Small intestine (tissue), 7 donors: ENCODE measurements around the gene POLR2L. TPM values are rescaled to one million over a fixed set of nuclear protein-coding genes. Genes with fewer than 3 reads are reported as not detected.

Experiments
- DNase-seq, 2 donors: peaks; one replicate each; pipeline versions ENCODE4 v3.0.0 to v3.0.0-alpha.2; 2013
- FAIRE-seq: peaks from 2 replicates; lab custom pipeline; 2012; peaks lifted over from hg19 to GRCh38; lab: Jason Lieb, UNC
- H3K27ac ChIP-seq, 3 donors: one replicate each; pipeline ENCODE4 v1.5.1; 2013; ENCODE audit warnings: low read length in 2 of 3, mild to moderate bottlenecking in 2 of 3, control low read depth in 1 of 3, inconsistent platforms in 1 of 3, low read depth in 1 of 3, moderate library complexity in 1 of 3
- H3K27me3 ChIP-seq, 3 donors: one replicate each; pipeline ENCODE4 v1.6.1; 2013; ENCODE audit warnings: low read length in 3 of 3, inconsistent platforms in 1 of 3; ENCODE audit not compliant: control insufficient read depth in 3 of 3, insufficient read depth in 3 of 3
- H3K36me3 ChIP-seq, 3 donors: one replicate each; pipeline ENCODE4 v1.6.1; 2013; ENCODE audit warnings: low read length in 3 of 3, inconsistent platforms in 1 of 3, low read depth in 1 of 3, mild to moderate bottlenecking in 1 of 3, moderate library complexity in 1 of 3; ENCODE audit not compliant: control insufficient read depth in 3 of 3, insufficient read depth in 2 of 3
- H3K4me1 ChIP-seq, 3 donors: one replicate each; pipeline ENCODE4 v1.6.1; 2013; ENCODE audit warnings: low read length in 2 of 3, inconsistent platforms in 1 of 3, low read depth in 1 of 3, mild to moderate bottlenecking in 1 of 3, moderate library complexity in 1 of 3; ENCODE audit not compliant: control insufficient read depth in 3 of 3, insufficient read depth in 2 of 3
- H3K4me3 ChIP-seq, 3 donors: one replicate each; pipeline ENCODE4 v1.5.1; 2013; ENCODE audit warnings: low read length in 3 of 3, control low read depth in 1 of 3, inconsistent platforms in 1 of 3, low read depth in 1 of 3, mild to moderate bottlenecking in 1 of 3, moderate library complexity in 1 of 3
- H3K9me3 ChIP-seq, 2 donors: one replicate each; pipeline ENCODE4 v1.6.1; 2013; ENCODE audit warnings: low read depth in 1 of 2, low read length in 1 of 2; ENCODE audit not compliant: control insufficient read depth in 2 of 2, insufficient read depth in 1 of 2
- WGBS, 3 donors: extraction: QIAGEN DNeasy Blood & Tissue Kit; methylation state at CpG; one replicate each; pipeline ENCODE4 v1.1.7; 2013; 5-methylcytosine and 5-hydroxymethylcytosine counted together
- polyA plus RNA-seq, 4 donors: library from polyadenylated mRNA; stranded (reverse) in 3 of 4; unstranded in 1 of 4; fragments of 200-250 nt in 3 of 4; fragments of 120-200 nt in 1 of 4; gene quantifications; one replicate each; pipeline versions ENCODE4 v1.2.1 to v1.2.3, GENCODE V29; 2013
- donor health status: healthy with polysubstance abuse.
- donor health status: control.
- donor health status: control.
- donor health status: Bipolar disorder and iron deficiency.
- donor health status: healthy.

Gene POLR2L
- polyA plus RNA-seq, 4 donors, result 82.9 to 140 (median 132) TPM

GRCh38 chr11:855796-856195, 13.5 kb upstream of the POLR2L start:
- FAIRE-seq, result no peak
- WGBS, 3 donors, result 79 to 84% (median 83%) methylated on average over 10 to 12 of the region's 12 CpGs
- peaks cover 0 to 19% (median 0%) of the 10 kb centered on the region in 3 donors for H3K27me3 ChIP-seq
- DNase-seq, result no peak
- no peak overlapping the region for H3K27ac ChIP-seq
- H3K4me3 ChIP-seq, result no peak overlapping the region
- H3K4me1 ChIP-seq, result peaks cover 0 to 18% (median 0%) of the 10 kb centered on the region in 3 donors
- peaks cover 0 to 5% (median 0%) of the 10 kb centered on the region in 3 donors for H3K36me3 ChIP-seq
- H3K9me3 ChIP-seq, result no peaks in the 10 kb centered on the region

DNA sequence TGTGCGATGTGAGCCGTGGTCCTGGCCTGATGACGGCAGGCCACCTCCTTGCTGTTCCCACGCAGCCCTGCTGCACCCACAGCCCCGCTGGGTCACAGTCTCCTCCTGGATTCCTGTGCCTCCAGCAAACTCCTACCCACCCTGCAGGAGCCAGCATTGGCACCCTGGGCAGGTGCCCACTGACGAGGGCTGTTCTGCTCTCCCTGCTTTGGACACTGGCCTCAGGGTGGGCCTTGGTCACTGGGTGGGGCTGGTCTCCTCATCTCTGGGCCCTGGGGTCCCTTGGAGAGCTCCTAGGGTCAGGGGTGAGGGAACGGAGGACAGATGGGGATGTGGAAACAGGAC, 13.0 kb upstream of the POLR2L start:
- H3K4me3 ChIP-seq, result no peak overlapping the region
- DNase-seq, result no peak
- no peak for FAIRE-seq
- 74 to 85% (median 78%) methylated on average over 6 to 7 of the region's 7 CpGs for whole genome bisulfite sequencing, 3 donors
- H3K4me1 ChIP-seq, result peaks cover 0 to 20% (median 0%) of the 10 kb centered on the region in 3 donors
- H3K27me3 ChIP-seq, result peaks cover 0 to 22% (median 0%) of the 10 kb centered on the region in 3 donors
- H3K27ac ChIP-seq, result no peak overlapping the region
- no peaks in the 10 kb centered on the region for H3K9me3 ChIP-seq
- H3K36me3 ChIP-seq, result peaks cover 0 to 5% (median 0%) of the 10 kb centered on the region in 3 donors

DNA sequence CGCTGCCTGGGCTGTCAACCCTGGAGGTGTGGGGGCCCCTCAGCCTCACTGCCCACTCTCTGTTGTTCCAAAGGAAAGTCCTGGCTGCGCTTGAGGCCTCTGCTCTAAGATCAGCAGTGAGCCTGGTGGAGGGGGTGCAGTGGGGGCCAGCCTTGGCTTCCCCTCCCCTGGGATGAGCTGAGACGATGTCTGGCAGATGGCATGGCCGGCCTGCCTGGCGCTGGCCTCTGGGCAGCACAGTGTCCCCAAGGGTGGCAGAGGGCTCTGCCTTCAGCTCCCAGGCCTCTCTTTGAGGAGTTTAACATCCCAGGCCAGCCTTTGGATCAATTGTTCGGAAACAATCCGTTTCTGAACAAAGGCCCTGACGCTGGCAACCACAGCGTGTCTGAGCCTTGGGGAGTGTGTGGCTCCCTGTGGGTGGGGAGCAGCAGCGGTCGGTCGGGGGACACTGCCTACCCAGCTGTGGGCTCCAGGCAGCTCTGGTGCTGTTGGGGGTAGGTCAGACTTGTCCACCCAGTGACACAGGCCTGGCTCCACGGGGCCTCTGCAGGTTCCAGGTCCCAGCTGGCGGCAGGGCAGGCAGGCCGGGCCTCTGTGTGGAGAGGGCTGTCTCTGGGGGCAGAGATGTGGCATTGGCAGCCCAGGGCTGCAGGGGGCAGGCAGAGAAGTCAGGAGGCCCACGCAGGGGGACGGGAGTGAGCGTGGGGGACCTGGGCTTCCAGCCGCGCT, 12.4 kb upstream of the POLR2L start:
- Histone ChIP-seq H3K9me3 (no peaks in the 10 kb centered on the region), H3K36me3 (peaks cover 0 to 5% (median 0%) of the 10 kb centered on the region in 3 donors), H3K4me3 (no peak overlapping the region), H3K27me3 (peaks cover 0 to 23% (median 3%) of the 10 kb centered on the region in 3 donors), H3K27ac (no peak overlapping the region), H3K4me1 (peaks cover 0 to 17% (median 0%) of the 10 kb centered on the region in 3 donors)
- DNase-seq, result no peak
- WGBS, 3 donors, result 73 to 83% (median 82%) methylated on average over 19 to 20 of the region's 20 CpGs
- no peak for FAIRE-seq

GRCh38 chr11:853682-854448, 11.5 kb upstream of the POLR2L start:
- Histone ChIP-seq H3K9me3 (no peaks in the 10 kb centered on the region), H3K36me3 (peaks cover 0 to 5% (median 0%) of the 10 kb centered on the region in 3 donors), H3K4me3 (no peak overlapping the region), H3K27ac (no peak overlapping the region), H3K4me1 (peaks cover 0 to 12% (median 0%) of the 10 kb centered on the region in 3 donors), H3K27me3 (peaks cover 0 to 28% (median 6%) of the 10 kb centered on the region in 3 donors)
- FAIRE-seq (no peak), DNase-seq (no peak)
- WGBS, 3 donors, result 79 to 88% (median 85%) methylated on average over 26 to 27 of the region's 27 CpGs

DNA sequence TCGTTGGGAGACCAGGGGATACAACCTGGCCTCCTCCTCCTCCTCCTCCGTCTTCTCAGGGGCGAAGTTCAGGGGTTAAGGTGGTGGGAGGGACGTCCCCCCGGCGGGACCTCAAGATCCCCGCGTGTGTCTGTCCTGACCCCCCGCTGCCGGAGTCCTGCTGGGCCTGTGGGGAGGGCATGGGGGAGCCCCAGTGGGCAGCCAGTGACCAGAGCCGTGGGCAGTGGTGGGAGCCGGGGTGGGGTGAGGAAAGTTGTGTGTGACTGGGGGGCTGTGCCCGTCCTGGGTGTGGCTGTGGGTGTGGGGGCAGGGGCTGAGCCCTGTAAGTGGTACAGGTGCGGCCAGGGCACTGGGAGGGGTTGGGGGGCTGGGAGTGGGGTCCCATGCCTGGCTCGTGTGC, 10.4 kb upstream of the POLR2L start:
- peaks cover 0 to 5% (median 0%) of the 10 kb centered on the region in 3 donors for H3K36me3 ChIP-seq
- H3K27me3 ChIP-seq, result peaks cover 0 to 39% (median 6%) of the 10 kb centered on the region in 3 donors
- 29 to 62% (median 38%) methylated on average over 12 to 15 of the region's 15 CpGs for WGBS, 3 donors
- no peak overlapping the region for H3K4me3 ChIP-seq
- H3K4me1 ChIP-seq, result peaks cover 0 to 20% (median 4%) of the 10 kb centered on the region in 3 donors
- no peaks in the 10 kb centered on the region for H3K9me3 ChIP-seq
- FAIRE-seq (no peak), DNase-seq (no peak)
- no peak overlapping the region for H3K27ac ChIP-seq

DNA sequence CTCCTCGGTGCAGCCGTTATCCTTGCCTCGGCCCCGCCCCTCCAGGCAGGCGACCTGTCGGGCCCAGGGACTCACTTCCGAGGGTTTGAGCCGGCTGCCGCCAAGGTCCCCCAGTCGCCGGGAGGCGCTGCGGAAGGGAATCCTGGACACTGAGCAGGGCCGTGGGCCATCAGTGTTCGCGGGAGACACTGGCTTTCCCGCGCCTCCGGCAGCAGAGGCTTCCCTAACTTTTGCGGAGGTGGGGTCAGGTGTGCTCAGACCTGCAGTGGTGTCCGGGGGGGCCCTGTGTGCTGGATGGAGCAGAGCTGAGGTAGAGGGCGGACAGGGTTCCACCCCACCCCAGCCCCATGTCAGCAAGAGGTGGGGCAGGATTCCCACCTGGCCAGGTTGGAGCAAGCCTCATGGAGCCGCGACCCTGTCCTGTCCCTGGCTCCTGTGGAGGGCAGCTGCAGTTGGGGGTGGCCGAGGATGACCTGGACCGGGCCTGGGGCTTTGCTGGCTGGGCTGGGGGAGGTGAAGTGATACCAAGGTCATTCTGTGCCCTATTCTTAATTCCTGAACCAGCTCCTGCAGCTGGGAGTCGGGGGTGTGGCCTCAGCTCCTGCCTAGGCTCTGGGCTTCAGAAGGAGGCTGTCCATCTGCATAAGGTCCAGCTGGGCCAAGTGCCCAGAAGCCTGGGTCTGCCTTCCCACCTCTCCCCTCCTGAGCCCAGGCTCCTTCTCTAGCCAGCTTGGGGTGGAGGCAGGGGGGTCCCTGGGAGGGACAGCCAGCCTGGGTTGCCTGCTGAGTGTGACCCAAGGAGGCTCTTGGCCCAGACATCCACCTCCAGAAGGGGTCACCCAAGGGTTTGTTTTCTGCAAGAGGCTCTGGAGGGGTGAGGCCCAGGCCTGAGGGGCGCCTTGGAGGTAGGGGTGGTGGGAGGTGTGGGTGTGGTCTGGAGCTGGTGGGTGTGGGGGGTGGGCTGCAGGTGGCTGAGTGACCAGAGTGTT, 8.7 kb upstream of the POLR2L start:
- no peaks in the 10 kb centered on the region for H3K9me3 ChIP-seq
- H3K4me1 ChIP-seq, result peaks cover 0 to 20% (median 4%) of the 10 kb centered on the region in 3 donors
- peaks cover 0 to 4% (median 0%) of the 10 kb centered on the region in 3 donors for H3K36me3 ChIP-seq
- no peak overlapping the region for H3K4me3 ChIP-seq
- H3K27me3 ChIP-seq, result peaks cover 0 to 51% (median 6%) of the 10 kb centered on the region in 3 donors
- DNase-seq (no peak), FAIRE-seq (no peak)
- no peak overlapping the region for H3K27ac ChIP-seq
- WGBS, 3 donors, result 21 to 58% (median 29%) methylated on average over 26 to 28 of the region's 28 CpGs

DNA sequence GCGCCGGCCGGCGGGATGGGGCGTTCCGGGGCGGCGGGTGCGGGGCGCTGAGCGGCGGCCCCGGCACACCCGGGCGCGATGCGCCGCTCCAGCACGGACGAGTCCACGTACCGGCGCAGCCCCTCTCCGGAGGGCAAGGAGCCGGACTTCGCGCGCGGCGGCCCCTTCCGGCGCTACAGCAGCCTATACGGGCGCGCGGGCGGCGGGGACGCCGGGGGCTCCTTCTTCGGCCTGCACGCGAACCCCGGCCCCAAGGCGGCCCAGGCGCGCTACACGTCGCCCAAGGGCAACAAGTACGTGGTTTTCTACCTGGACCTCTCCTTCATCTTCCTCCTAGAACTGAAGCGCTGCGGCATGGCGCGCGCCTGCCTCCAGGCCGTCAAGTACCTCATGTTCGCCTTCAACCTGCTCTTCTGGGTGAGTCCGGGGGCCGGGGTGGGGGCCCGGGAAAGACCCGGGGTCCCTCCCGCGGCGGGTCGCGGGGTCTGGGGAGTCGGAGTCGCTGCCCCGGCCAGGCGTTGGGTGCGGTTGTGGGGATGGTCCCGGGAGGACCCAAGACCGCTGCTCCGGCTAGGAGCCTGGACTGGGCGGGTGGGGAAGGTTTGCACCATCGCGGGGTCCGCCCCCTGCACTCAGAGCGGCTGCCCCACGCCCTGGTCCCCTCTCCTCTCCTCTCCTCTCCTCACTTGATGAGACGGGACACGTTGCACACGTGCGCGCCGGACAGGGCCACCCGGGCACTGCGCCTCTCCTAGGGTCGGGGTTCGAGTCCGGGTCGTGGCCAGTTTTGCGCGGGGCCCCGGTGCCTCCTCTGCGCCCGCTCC, 7.8 kb upstream of the POLR2L start:
- FAIRE-seq (no peak), DNase-seq (peak in 1 of 2 donors; percentile 46)
- WGBS, 3 donors, result 13 to 20% (median 19%) methylated on average over 65 to 97 of the region's 97 CpGs

More for the DNA sequence above, 7.8 kb upstream of the POLR2L start:
- Histone ChIP-seq H3K9me3 (no peaks in the 10 kb centered on the region), H3K4me1 (peaks cover 0 to 23% (median 4%) of the 10 kb centered on the region in 3 donors), H3K27me3 (peaks cover 0 to 59% (median 6%) of the 10 kb centered on the region in 3 donors), H3K4me3 (peak overlapping the region; percentile 7 to 42 (median 20)), H3K27ac (no peak overlapping the region), H3K36me3 (peaks cover 0 to 2% (median 0%) of the 10 kb centered on the region in 3 donors)
